GM21528 (cell line): Measurements from ENCODE around the gene FCSK.
"Not testable (repeated sequence)": the region's sequence is repeated elsewhere in the genome, so short reads cannot be mapped to it uniquely, and the experiment has no call there.

Experiments
- ATAC-seq: cut with Tn5 transposase; IDR thresholded peaks from one replicate; pipeline ENCODE4 v1.9.1; 2021; ENCODE audit warnings: mild to moderate bottlenecking, moderate library complexity; ENCODE audit not compliant: unreplicated experiment, low FRiP score

FCSK gene

GRCh38 chr16:70522216-70523075 is 68.1 kb downstream of the FCSK start:
- no peak for ATAC-seq

- ATAC-seq = peak; percentile 53
These were observed 68.8 kb downstream of the FCSK start, which contains the start of gene COG4 for GRCh38 chr16:70523076-70523742. TSS of gene COG4 (minus strand) at chr16:70523554. CDS start at chr16:70523543, 11 bp downstream.

GRCh38 chr16:70523743-70524398 is 69.5 kb downstream of the FCSK start, which contains the start of gene SF3B3:
TSS of gene SF3B3 (plus strand) at chr16:70523816. CDS start at chr16:70526657, 2,841 bp downstream.
- ATAC-seq = peak; percentile 54

- not testable (repeated sequence) for ATAC-seq
These were observed 70.0 kb downstream of the FCSK start for GRCh38 chr16:70524399-70524825.

GRCh38 chr16:70526403-70526802 is 72.0 kb downstream of the FCSK start:
- ATAC-seq = no peak

- no peak for ATAC-seq
These were observed 73.1 kb downstream of the FCSK start for GRCh38 chr16:70527315-70527996.

- no peak for ATAC-seq
These were observed 74.8 kb downstream of the FCSK start for GRCh38 chr16:70529051-70529777.
